ENCODE results near the gene FAM228A. TPM values are rescaled to one million over a fixed set of nuclear protein-coding genes. Genes with fewer than 3 reads are reported as not detected.
A peak's percentile ranks its signal among the peaks of the same experiment; 100 is the strongest.

Gene FAM228A
- total RNA-seq, 1 donor from 2014 or later = not detected

DNA sequence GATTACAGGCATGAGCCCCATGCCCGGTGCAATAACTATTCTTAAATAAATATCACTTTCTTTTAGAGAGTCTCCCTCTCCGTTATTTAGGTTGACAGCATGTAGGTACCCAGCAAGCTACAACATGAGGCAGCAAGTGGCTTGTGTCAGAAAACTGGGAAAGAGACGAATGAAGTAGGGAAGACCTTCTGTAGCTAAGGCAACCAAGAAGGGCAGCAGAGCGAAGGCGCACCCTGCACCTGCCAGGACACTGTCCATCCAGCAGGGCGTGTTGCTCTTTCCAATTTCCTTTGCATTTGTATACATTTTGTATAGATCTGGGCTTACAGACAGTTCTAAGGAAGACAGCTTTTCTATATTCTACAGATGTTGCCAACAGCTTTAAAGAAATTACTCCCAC, 48.1 kb downstream of the FAM228A start:
- DNase-seq (ENCODE audit: extremely low read depth, low read depth, low spot score) = no peak

GRCh38 chr2:24225499-24226242, 50.8 kb downstream of the FAM228A start:
- no peak for DNase-seq (ENCODE audit: extremely low read depth, low read depth, low spot score)

DNA sequence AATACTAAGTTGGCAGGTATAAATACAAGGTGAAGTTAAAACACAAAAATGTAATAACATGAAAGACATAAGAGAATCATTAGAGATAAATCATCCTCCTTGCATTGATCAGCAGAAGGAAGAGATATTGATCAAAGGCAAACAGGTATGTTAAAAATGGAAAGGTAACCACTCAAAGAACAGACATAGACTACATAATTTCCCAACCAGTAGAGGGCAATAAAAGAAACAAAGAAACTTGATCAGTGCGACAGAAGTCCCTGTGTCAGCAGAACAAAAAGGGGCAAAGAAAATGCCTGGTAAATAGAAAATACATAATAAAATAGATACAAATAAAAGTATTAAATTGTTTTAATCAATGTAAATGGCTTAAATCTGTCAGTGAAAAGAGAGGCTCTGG, 53.6 kb downstream of the FAM228A start:
- DNase-seq (ENCODE audit: extremely low read depth, low read depth, low spot score) = peak; percentile 3

DNA sequence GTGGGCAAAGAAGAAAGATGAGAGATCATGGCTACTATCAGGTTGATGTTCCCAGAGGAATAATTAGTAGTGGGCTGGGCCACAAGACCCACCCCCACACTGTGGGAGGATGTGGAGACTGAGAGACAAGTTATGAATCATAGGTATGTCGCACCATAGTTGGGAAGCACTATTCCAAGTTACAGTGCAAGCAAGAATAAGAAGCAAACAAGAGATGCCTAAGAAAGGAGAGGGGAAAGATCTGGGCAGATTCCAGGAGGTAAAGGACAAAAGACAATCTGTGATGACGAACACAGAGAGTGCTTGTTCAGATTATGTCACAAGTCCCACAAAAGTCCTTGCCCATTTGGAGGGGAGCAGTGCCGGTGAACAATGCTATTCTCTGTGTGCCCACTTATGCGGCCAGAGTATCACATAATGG, 56.6 kb downstream of the FAM228A start:
- no peak for DNase-seq (ENCODE audit: extremely low read depth, low read depth, low spot score)

- DNase-seq (ENCODE audit: extremely low read depth, low read depth, low spot score) = no peak
Measured at GRCh38 chr2:24233321-24233720, 58.5 kb downstream of the FAM228A start.

DNA sequence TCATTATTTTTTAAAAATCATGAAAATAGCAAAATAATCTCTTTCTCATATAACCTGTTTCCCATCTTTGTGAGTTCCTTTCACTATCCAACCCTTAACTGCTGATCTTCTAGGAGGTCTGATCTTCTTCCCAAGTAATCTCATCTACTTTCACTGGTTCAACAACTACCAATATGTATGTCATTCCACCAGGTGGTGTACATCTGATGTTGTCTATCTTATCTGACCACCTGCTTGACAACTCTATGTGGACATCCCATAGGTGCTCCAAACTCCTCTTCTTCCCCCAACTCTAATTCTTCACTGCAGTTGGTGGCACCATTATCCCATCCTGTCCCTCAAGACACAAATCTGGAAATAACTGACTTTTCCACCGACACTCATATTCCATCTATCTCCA, 62.5 kb downstream of the FAM228A start:
- DNase-seq (ENCODE audit: extremely low read depth, low read depth, low spot score) = no peak

GRCh38 chr2:24238158-24238557, 63.3 kb downstream of the FAM228A start:
- no peak for DNase-seq (ENCODE audit: extremely low read depth, low read depth, low spot score)

DNA sequence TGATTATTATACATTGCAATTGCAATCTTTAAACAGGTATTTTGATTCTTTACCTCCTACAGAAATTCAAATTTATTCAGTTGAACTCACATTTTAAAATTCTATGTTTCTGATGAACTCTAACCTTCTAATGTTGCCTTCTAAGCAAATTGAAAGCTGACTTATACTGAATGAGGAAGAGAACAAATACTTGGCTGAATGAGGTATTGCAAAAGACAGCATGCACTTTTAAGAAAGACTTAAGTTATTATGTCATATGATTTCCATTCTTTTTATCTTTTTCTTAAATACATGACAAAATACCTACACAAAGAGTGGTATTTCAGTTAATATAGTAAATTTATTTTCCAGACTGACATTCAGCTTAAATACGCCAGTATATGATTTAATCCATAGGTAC, 64.7 kb downstream of the FAM228A start:
- DNase-seq (ENCODE audit: extremely low read depth, low read depth, low spot score) = no peak

Other genes with a start within 250 kb of the FAM228A start
- gene ATAD2B, start 247.9 kb upstream of the FAM228A start, total RNA-seq = 6.5 and 12.7 TPM in 2 replicates
- 10.4 and 12.0 TPM in 2 replicates for gene UBXN2A, start 234.6 kb upstream of the FAM228A start, total RNA-seq
- gene MFSD2B, start 165.0 kb upstream of the FAM228A start, total RNA-seq = 0.53 TPM in 1 of 2 replicates, not detected in the other
- gene WDCP, start 127.7 kb upstream of the FAM228A start, total RNA-seq = 9.1 and 10.4 TPM in 2 replicates
- gene FKBP1B, start 125.3 kb upstream of the FAM228A start, total RNA-seq = 14.9 and 18.1 TPM in 2 replicates
- 163 and 169 TPM in 2 replicates for gene SF3B6, start 98.7 kb upstream of the FAM228A start, total RNA-seq
- gene TP53I3, start 90.2 kb upstream of the FAM228A start, total RNA-seq = 80.3 and 133 TPM in 2 replicates
- gene PFN4, start 51.7 kb upstream of the FAM228A start, total RNA-seq = 2.7 TPM in 1 of 2 replicates, not detected in the other
- 5.3 and 48.4 TPM in 2 replicates for gene FAM228B, start 51.6 kb upstream of the FAM228A start, total RNA-seq
- gene ITSN2, start 185.5 kb downstream of the FAM228A start, total RNA-seq = 36.7 and 38.1 TPM in 2 replicates

Data from glomerular endothelial cell (primary cell).